ENCODE measurements around the gene GPR18.

Gene GPR18

GRCh38 chr13:99263126-99263785, 5.1 kb upstream of the GPR18 start:
- Histone ChIP-seq H3K9me2 (replicated peaks; ENCODE audit: insufficient read depth, low read length) (no peaks in the 10 kb centered on the region), H3K27ac (ENCODE audit: low read depth, low read length) (no peak overlapping the region), H3K9ac (ENCODE audit: low read length) (no peak overlapping the region), H3K4me2 (ENCODE audit: low read depth, low read length, poor library complexity, severe bottlenecking) (no peak overlapping the region), H3K27me3 (ENCODE audit: low read length) (no peaks in the 10 kb centered on the region), H3K4me3 (ENCODE audit: insufficient read depth, low read length, poor library complexity, severe bottlenecking) (no peak overlapping the region), H3F3A (ENCODE audit: insufficient read depth) (peaks cover 23% of the 10 kb centered on the region), H2AFZ (ENCODE audit: low read depth, low read length, severe bottlenecking) (no peak overlapping the region), H3K9me3 (ENCODE audit: insufficient read depth, low read length) (no peaks in the 10 kb centered on the region), H3K79me2 (ENCODE audit: insufficient read depth, low read length) (no peaks in the 10 kb centered on the region), H3K36me3 (ENCODE audit: low read length) (0 out of 2 replicates have a peak, but pooled peaks cover 4% of the 10 kb centered on the region), H4K20me1 (ENCODE audit: low read depth, low read length) (0 out of 2 replicates have a peak, but pooled peaks cover 3% of the 10 kb centered on the region)
- no peak for TF ChIP-seq CTCF (IDR thresholded peaks at IDR 0.05; ENCODE audit: insufficient read depth, low read length, poor library complexity, severe bottlenecking)
- no peak for TF ChIP-seq EZH2phosphoT487 (conservative IDR thresholded peaks at IDR 0.05; ENCODE audit: low read length)

GRCh38 chr13:99261059-99261458, 2.9 kb upstream of the GPR18 start:
- Histone ChIP-seq H2AFZ (ENCODE audit: low read depth, low read length, severe bottlenecking) (no peak overlapping the region), H3K36me3 (ENCODE audit: low read length) (peaks cover 6% of the 10 kb centered on the region; the same call in 1 of the 2 replicates), H3K27me3 (ENCODE audit: low read length) (no peaks in the 10 kb centered on the region), H3K4me2 (ENCODE audit: low read depth, low read length, poor library complexity, severe bottlenecking) (no peak overlapping the region), H3F3A (ENCODE audit: insufficient read depth) (peaks cover 42% of the 10 kb centered on the region), H3K9ac (ENCODE audit: low read length) (no peak overlapping the region), H3K9me3 (ENCODE audit: insufficient read depth, low read length) (no peaks in the 10 kb centered on the region), H3K79me2 (ENCODE audit: insufficient read depth, low read length) (peaks cover 10% of the 10 kb centered on the region), H3K9me2 (replicated peaks; ENCODE audit: insufficient read depth, low read length) (no peaks in the 10 kb centered on the region), H3K4me3 (ENCODE audit: insufficient read depth, low read length, poor library complexity, severe bottlenecking) (no peak overlapping the region), H4K20me1 (ENCODE audit: low read depth, low read length) (0 out of 2 replicates have a peak, but pooled peaks cover 4% of the 10 kb centered on the region), H3K27ac (ENCODE audit: low read depth, low read length) (no peak overlapping the region)
- no peak for TF ChIP-seq CTCF (IDR thresholded peaks at IDR 0.05; ENCODE audit: insufficient read depth, low read length, poor library complexity, severe bottlenecking)
- TF ChIP-seq EZH2phosphoT487 (conservative IDR thresholded peaks at IDR 0.05; ENCODE audit: low read length): no peak

GRCh38 chr13:99260216-99260615, 2.0 kb upstream of the GPR18 start:
- H3K4me3 ChIP-seq (ENCODE audit: insufficient read depth, low read length, poor library complexity, severe bottlenecking): no peak overlapping the region
- H3K27ac ChIP-seq (ENCODE audit: low read depth, low read length): peak overlapping the region; percentile 93; the same call in 1 of the 2 replicates
- TF ChIP-seq CTCF (IDR thresholded peaks at IDR 0.05; ENCODE audit: insufficient read depth, low read length, poor library complexity, severe bottlenecking): no peak
- no peak for TF ChIP-seq EZH2phosphoT487 (conservative IDR thresholded peaks at IDR 0.05; ENCODE audit: low read length)
- no peak overlapping the region for H3K9ac ChIP-seq (ENCODE audit: low read length)
- H3K27me3 ChIP-seq (ENCODE audit: low read length): no peaks in the 10 kb centered on the region
- peaks cover 10% of the 10 kb centered on the region; the same call in 1 of the 2 replicates for H4K20me1 ChIP-seq (ENCODE audit: low read depth, low read length)
- H3K79me2 ChIP-seq (ENCODE audit: insufficient read depth, low read length): peaks cover 14% of the 10 kb centered on the region
- no peaks in the 10 kb centered on the region for H3K9me3 ChIP-seq (ENCODE audit: insufficient read depth, low read length)
- H3K9me2 ChIP-seq (replicated peaks; ENCODE audit: insufficient read depth, low read length): no peaks in the 10 kb centered on the region
- no peak overlapping the region for H3K4me2 ChIP-seq (ENCODE audit: low read depth, low read length, poor library complexity, severe bottlenecking)
- no peak overlapping the region for H2AFZ ChIP-seq (ENCODE audit: low read depth, low read length, severe bottlenecking)
- peaks cover 46% of the 10 kb centered on the region for H3F3A ChIP-seq (ENCODE audit: insufficient read depth)
- H3K36me3 ChIP-seq (ENCODE audit: low read length): peaks cover 15% of the 10 kb centered on the region; the same call in 1 of the 2 replicates
